HepG2 (cell line): ENCODE data around the gene JAK1. TPM values are rescaled to one million over a fixed set of nuclear protein-coding genes. Genes with fewer than 3 reads are reported as not detected.

Source experiments
- DPF2 ChIP-seq: sonication (generic); formaldehyde crosslinking; IDR thresholded peaks from 2 replicates; pipeline ENCODE4 v1.4.0; 2020; ENCODE audit warnings: mild to moderate bottlenecking, low read depth, missing genetic modification reagents, borderline replicate concordance
- FOSL1 ChIP-seq: sonication (generic); formaldehyde crosslinking; IDR thresholded peaks from 2 replicates; pipeline ENCODE4 v1.9.0; 2021; ENCODE audit warnings: missing genetic modification reagents, borderline replicate concordance
- GABPB1 ChIP-seq: IDR thresholded peaks from 2 replicates; pipeline ENCODE4 v1.6.1; 2016; ENCODE audit warnings: mild to moderate bottlenecking, missing genetic modification reagents, moderate library complexity, missing compliant biosample characterization
- HDAC2 ChIP-seq: sonication (generic); formaldehyde crosslinking; IDR thresholded peaks from 2 replicates; pipeline ENCODE4 v1.4.0; 2020; ENCODE audit warnings: missing genetic modification reagents
- HES4 ChIP-seq: sonication (generic); formaldehyde crosslinking; IDR thresholded peaks from 2 replicates; pipeline ENCODE4 v1.9.0; 2021; ENCODE audit warnings: mild to moderate bottlenecking, missing genetic modification reagents, borderline replicate concordance
- HOXD1 ChIP-seq: sonication (generic); formaldehyde crosslinking; IDR thresholded peaks from 2 replicates; pipeline ENCODE4 v1.5.0; 2020; ENCODE audit warnings: missing genetic modification reagents
- KLF15 ChIP-seq: sonication (generic); formaldehyde crosslinking; IDR thresholded peaks from 2 replicates; pipeline ENCODE4 v1.8.1; 2023; ENCODE audit warnings: borderline replicate concordance, mild to moderate bottlenecking, inconsistent platforms, missing genetic modification reagents, mixed read lengths
- ZBTB20 ChIP-seq: sonication (generic); formaldehyde crosslinking; IDR thresholded peaks from 2 replicates; pipeline ENCODE4 v1.8.1; 2023; ENCODE audit warnings: missing genetic modification reagents, low read depth, mild to moderate bottlenecking, borderline replicate concordance
- ZFX ChIP-seq: sonication (generic); formaldehyde crosslinking; IDR thresholded peaks from 2 replicates; pipeline ENCODE4 v1.4.0; 2020; ENCODE audit warnings: mild to moderate bottlenecking, low read depth, missing genetic modification reagents, moderate library complexity
- ZMYM3 ChIP-seq: sonication (generic); formaldehyde crosslinking; IDR thresholded peaks from 2 replicates; pipeline ENCODE4 v1.5.1; 2020; ENCODE audit warnings: mild to moderate bottlenecking, missing genetic modification reagents
- ZNF12 ChIP-seq: sonication (generic); formaldehyde crosslinking; IDR thresholded peaks from 2 replicates; pipeline ENCODE4 v1.5.0; 2020; ENCODE audit warnings: missing genetic modification reagents
- ZNF274 ChIP-seq: sonication (generic); formaldehyde crosslinking; IDR thresholded peaks from 2 replicates; pipeline ENCODE4 v1.5.1; 2020; ENCODE audit warnings: mild to moderate bottlenecking, missing genetic modification reagents
- ZNF703 ChIP-seq: sonication (generic); formaldehyde crosslinking; IDR thresholded peaks from 2 replicates; pipeline ENCODE4 v1.5.1; 2020; ENCODE audit warnings: missing genetic modification reagents, mild to moderate bottlenecking, moderate library complexity, borderline replicate concordance
- ZNF777 ChIP-seq: sonication (generic); formaldehyde crosslinking; IDR thresholded peaks from 2 replicates; pipeline ENCODE4 v1.4.0; 2020; ENCODE audit warnings: missing genetic modification reagents
- polyA plus RNA-seq, 8 experiments: library from polyadenylated mRNA; depleted of rRNA in 3 of 8; stranded (reverse) in 7 of 8; unstranded in 1 of 8; fragments of >200 nt; fragmentation: Illumina TruSeq in 4 of 8; extraction: Trizol in 4 of 8; gene quantifications; 2 replicates each; pipeline versions ENCODE4 v1.2.1 to v1.2.3, GENCODE V29; 2011 to 2016; ENCODE audit warnings: low read depth in 4 of 8, missing spikeins in 1 of 8, mixed read lengths in 1 of 8; ENCODE audit not compliant: insufficient read depth in 1 of 8
- total RNA-seq, 5 experiments: library from RNA; depleted of rRNA; stranded (reverse); fragments of >200 nt; fragmentation: Illumina TruSeq; extraction: Trizol; gene quantifications; 2 replicates each; pipeline ENCODE4 v1.2.3, GENCODE V29; 2016; ENCODE audit warnings: low read depth in 1 of 5
- TF ChIP-seq, protein P1 (sequence below): conservative IDR thresholded peaks from 2 replicates; pipeline ENCODE4 v1.6.1; 2018; ENCODE audit warnings: missing genetic modification reagents
- TF ChIP-seq, protein P2 (sequence below): sonication (generic); formaldehyde crosslinking; IDR thresholded peaks from 2 replicates; pipeline ENCODE4 v1.8.0; 2022; ENCODE audit warnings: mild to moderate bottlenecking, missing genetic modification reagents, borderline replicate concordance
- TF ChIP-seq, protein P3 (sequence below): sonication (generic); formaldehyde crosslinking; IDR thresholded peaks from 2 replicates; pipeline ENCODE4 v1.4.0; 2020; ENCODE audit warnings: missing genetic modification reagents
- TF ChIP-seq, protein P4 (sequence below): sonication (generic); formaldehyde crosslinking; IDR thresholded peaks from 2 replicates; pipeline ENCODE4 v1.5.0; 2020; ENCODE audit warnings: missing genetic modification reagents, mild to moderate bottlenecking, borderline replicate concordance

Gene JAK1
- total and polyA plus RNA-seq, 2 of the 13 experiments (the other 11 are each of a cell fraction or from before 2014, with no cell fraction given): 23.9 to 42.4 TPM

DNA sequence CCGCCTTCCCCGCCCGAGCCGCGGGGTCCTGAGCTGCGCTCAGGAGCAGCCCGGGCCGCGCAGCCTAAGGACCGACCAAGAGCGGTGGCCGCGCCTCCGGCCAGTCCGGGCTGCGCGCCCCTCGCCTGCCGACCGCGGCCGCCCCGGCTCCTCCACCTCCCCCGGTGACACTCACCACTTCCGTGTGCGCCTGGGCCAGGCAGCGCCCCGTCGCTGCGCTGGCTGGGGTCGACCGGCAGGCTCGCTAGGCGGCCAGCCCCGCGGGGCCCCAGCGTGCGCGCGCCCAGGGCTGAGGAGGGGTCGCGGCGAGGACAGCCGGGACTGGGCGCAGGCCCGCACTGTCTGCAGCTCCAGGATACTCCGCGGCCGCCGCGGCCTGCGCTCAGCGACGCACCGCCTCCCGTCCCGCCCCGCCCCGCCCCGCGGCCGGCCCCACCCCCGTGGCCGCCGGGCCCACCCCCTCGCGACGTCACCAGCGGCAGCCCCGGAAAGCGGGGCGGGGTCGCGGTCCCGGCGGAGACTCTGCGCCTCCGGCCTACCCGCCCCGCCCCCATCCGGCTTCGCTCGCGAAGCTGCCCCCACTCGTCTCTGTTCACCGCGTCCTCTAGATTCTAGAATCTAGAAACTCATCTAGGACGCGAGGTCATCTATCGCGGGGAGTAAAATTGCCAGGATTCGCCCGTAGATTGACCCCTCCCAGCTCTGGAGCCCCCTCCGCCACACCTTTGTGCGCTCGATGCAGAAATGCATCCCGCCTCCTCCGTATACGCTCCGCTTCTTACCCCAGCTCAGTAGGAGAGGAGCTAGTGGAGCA lies at the start of gene JAK1 (continued):
- TF ChIP-seq, protein P1, sequence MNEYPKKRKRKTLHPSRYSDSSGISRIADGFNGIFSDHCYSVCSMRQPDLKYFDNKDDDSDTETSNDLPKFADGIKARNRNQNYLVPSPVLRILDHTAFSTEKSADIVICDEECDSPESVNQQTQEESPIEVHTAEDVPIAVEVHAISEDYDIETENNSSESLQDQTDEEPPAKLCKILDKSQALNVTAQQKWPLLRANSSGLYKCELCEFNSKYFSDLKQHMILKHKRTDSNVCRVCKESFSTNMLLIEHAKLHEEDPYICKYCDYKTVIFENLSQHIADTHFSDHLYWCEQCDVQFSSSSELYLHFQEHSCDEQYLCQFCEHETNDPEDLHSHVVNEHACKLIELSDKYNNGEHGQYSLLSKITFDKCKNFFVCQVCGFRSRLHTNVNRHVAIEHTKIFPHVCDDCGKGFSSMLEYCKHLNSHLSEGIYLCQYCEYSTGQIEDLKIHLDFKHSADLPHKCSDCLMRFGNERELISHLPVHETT (CRISPR knock-in tag): 0 out of 2 replicates have a peak, but pooled peaks have one; percentile 14
- TF ChIP-seq, protein P2, sequence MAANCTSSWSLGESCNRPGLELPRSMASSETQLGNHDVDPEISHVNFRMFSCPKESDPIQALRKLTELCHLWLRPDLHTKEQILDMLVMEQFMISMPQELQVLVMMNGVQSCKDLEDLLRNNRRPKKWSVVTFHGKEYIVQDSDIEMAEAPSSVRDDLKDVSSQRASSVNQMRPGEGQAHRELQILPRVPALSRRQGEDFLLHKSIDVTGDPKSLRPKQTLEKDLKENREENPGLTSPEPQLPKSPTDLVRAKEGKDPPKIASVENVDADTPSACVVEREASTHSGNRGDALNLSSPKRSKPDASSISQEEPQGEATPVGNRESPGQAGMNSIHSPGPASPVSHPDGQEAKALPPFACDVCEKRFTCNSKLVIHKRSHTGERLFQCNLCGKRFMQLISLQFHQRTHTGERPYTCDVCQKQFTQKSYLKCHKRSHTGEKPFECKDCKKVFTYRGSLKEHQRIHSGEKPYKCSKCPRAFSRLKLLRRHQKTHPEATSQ (CRISPR knock-in tag): no peak
- TF ChIP-seq ZFX (CRISPR knock-in tag): peak; percentile 91
- TF ChIP-seq ZNF703: no peak
- TF ChIP-seq ZNF777 (CRISPR knock-in tag): no peak
- no peak for TF ChIP-seq ZNF12 (CRISPR knock-in tag)
- no peak for TF ChIP-seq HOXD1 (CRISPR knock-in tag)
- peak; percentile 50; the same call in 1 of the 2 replicates for TF ChIP-seq GABPB1 (CRISPR knock-in tag)
- TF ChIP-seq HDAC2: no peak
- TF ChIP-seq ZMYM3 (CRISPR knock-in tag): no peak
- no peak for TF ChIP-seq FOSL1 (CRISPR knock-in tag)
- TF ChIP-seq KLF15 (CRISPR knock-in tag): no peak
- no peak for TF ChIP-seq DPF2
- TF ChIP-seq ZBTB20 (CRISPR knock-in tag): no peak
- TF ChIP-seq, protein P3, sequence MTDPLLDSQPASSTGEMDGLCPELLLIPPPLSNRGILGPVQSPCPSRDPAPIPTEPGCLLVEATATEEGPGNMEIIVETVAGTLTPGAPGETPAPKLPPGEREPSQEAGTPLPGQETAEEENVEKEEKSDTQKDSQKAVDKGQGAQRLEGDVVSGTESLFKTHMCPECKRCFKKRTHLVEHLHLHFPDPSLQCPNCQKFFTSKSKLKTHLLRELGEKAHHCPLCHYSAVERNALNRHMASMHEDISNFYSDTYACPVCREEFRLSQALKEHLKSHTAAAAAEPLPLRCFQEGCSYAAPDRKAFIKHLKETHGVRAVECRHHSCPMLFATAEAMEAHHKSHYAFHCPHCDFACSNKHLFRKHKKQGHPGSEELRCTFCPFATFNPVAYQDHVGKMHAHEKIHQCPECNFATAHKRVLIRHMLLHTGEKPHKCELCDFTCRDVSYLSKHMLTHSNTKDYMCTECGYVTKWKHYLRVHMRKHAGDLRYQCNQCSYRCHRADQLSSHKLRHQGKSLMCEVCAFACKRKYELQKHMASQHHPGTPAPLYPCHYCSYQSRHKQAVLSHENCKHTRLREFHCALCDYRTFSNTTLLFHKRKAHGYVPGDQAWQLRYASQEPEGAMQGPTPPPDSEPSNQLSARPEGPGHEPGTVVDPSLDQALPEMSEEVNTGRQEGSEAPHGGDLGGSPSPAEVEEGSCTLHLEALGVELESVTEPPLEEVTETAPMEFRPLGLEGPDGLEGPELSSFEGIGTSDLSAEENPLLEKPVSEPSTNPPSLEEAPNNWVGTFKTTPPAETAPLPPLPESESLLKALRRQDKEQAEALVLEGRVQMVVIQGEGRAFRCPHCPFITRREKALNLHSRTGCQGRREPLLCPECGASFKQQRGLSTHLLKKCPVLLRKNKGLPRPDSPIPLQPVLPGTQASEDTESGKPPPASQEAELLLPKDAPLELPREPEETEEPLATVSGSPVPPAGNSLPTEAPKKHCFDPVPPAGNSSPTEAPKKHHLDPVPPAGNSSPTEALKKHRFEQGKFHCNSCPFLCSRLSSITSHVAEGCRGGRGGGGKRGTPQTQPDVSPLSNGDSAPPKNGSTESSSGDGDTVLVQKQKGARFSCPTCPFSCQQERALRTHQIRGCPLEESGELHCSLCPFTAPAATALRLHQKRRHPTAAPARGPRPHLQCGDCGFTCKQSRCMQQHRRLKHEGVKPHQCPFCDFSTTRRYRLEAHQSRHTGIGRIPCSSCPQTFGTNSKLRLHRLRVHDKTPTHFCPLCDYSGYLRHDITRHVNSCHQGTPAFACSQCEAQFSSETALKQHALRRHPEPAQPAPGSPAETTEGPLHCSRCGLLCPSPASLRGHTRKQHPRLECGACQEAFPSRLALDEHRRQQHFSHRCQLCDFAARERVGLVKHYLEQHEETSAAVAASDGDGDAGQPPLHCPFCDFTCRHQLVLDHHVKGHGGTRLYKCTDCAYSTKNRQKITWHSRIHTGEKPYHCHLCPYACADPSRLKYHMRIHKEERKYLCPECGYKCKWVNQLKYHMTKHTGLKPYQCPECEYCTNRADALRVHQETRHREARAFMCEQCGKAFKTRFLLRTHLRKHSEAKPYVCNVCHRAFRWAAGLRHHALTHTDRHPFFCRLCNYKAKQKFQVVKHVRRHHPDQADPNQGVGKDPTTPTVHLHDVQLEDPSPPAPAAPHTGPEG (CRISPR knock-in tag): 0 out of 2 replicates have a peak, but pooled peaks have one; percentile 42
- TF ChIP-seq ZNF274 (CRISPR knock-in tag): no peak
- TF ChIP-seq, protein P4, sequence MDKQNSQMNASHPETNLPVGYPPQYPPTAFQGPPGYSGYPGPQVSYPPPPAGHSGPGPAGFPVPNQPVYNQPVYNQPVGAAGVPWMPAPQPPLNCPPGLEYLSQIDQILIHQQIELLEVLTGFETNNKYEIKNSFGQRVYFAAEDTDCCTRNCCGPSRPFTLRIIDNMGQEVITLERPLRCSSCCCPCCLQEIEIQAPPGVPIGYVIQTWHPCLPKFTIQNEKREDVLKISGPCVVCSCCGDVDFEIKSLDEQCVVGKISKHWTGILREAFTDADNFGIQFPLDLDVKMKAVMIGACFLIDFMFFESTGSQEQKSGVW (CRISPR knock-in tag): no peak
- peak; percentile 59; the same call in 1 of the 2 replicates for TF ChIP-seq HES4 (CRISPR knock-in tag)
